Nephron (organoid): ENCODE measurements around the gene ITFG2.

Source experiments
- H3K27ac Mint-ChIP-seq, 3 experiments: 2 replicates each; pipeline ENCODE4 v1.8.0; 2020; ENCODE audit warnings: mixed read lengths in 3 of 3, mild to moderate bottlenecking in 2 of 3, moderate library complexity in 1 of 3
- H3K27me3 Mint-ChIP-seq: 2 replicates; pipeline ENCODE4 v1.8.0; 2021; ENCODE audit warnings: low read depth, mild to moderate bottlenecking, moderate library complexity, mixed read lengths
- H3K36me3 Mint-ChIP-seq: 2 replicates; pipeline ENCODE4 v1.8.0; 2020; ENCODE audit warnings: low read depth, mixed read lengths
- H3K4me1 Mint-ChIP-seq: 2 replicates; pipeline ENCODE4 v1.8.0; 2020; ENCODE audit warnings: mixed read lengths
- H3K4me3 Mint-ChIP-seq, 3 experiments: 2 replicates each; pipeline ENCODE4 v1.8.0; 2020; ENCODE audit warnings: mild to moderate bottlenecking in 3 of 3, mixed read lengths in 3 of 3, moderate library complexity in 2 of 3
- H3K9me3 Mint-ChIP-seq: 2 replicates; pipeline ENCODE4 v1.8.0; 2020; ENCODE audit warnings: mixed read lengths
- TF ChIP-seq, protein P1 (sequence below), 3 experiments: fragments of 200-600 bp; sonication (generic); IDR thresholded peaks; one replicate each; pipeline ENCODE4 v1.5.0; 2021; ENCODE audit warnings: antibody characterized with exemption in 3 of 3; ENCODE audit not compliant: unreplicated experiment in 3 of 3

Gene ITFG2

DNA sequence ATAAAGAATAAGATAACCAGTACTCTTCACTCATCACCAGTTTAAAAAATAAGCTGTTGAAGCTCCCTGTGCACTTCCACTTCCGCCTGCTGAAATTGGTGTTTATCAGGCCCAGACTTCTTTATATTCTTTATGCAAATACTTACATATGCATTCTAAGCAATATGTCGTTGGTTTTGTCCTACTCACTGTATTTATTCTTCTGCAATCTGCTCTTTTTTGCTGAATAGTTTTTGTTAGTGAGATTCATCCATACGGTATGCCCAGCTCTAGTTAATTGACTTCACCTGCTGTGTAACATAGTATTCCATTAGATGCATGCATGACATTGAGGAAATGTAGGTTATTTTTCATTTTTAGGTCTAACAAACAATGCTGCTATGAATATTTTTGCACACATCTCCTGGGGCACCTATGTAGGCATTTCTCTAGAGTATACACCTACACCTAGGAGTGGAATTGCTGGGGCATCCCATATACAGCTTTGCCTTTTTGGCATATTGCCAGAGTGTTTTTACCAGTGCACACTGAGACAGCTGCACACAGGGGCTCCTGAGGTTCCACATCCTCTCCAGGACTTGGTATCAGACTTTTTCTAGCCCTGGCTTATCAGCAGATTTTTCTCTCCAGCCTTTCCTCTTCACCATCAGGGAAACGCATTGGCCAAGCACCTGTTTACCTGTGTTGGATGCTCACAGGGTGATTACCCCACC lies 23.4 kb downstream of the ITFG2 start:
- no peaks in the 10 kb centered on the region for H3K9me3 Mint-ChIP-seq
- H3K27ac Mint-ChIP-seq = peak overlapping the region; percentile 88 to 95 (median 95)
- peak overlapping the region; percentile 57 to 82 (median 80) for H3K4me3 Mint-ChIP-seq

GRCh38 chr12:2836574-2836973 lies 24.1 kb downstream of the ITFG2 start:
- peak overlapping the region; percentile 32 to 88 (median 74) for H3K27ac Mint-ChIP-seq
- H3K9me3 Mint-ChIP-seq = no peaks in the 10 kb centered on the region
- peaks cover 40% of the 10 kb centered on the region for H3K4me1 Mint-ChIP-seq
- TF ChIP-seq, protein P1, sequence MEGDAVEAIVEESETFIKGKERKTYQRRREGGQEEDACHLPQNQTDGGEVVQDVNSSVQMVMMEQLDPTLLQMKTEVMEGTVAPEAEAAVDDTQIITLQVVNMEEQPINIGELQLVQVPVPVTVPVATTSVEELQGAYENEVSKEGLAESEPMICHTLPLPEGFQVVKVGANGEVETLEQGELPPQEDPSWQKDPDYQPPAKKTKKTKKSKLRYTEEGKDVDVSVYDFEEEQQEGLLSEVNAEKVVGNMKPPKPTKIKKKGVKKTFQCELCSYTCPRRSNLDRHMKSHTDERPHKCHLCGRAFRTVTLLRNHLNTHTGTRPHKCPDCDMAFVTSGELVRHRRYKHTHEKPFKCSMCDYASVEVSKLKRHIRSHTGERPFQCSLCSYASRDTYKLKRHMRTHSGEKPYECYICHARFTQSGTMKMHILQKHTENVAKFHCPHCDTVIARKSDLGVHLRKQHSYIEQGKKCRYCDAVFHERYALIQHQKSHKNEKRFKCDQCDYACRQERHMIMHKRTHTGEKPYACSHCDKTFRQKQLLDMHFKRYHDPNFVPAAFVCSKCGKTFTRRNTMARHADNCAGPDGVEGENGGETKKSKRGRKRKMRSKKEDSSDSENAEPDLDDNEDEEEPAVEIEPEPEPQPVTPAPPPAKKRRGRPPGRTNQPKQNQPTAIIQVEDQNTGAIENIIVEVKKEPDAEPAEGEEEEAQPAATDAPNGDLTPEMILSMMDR (IDR thresholded peaks at IDR 0.05; ENCODE audit: unreplicated experiment in 3 of 3) = no peak
- H3K36me3 Mint-ChIP-seq = peaks cover 17% of the 10 kb centered on the region
- H3K4me3 Mint-ChIP-seq = no peak overlapping the region
- no peaks in the 10 kb centered on the region for H3K27me3 Mint-ChIP-seq

More for the DNA sequence above, 23.4 kb downstream of the ITFG2 start:
- Mint-ChIP-seq H3K4me1 (peaks cover 40% of the 10 kb centered on the region), H3K27me3 (no peaks in the 10 kb centered on the region), H3K36me3 (peaks cover 23% of the 10 kb centered on the region)
- TF ChIP-seq, protein P1 (IDR thresholded peaks at IDR 0.05; ENCODE audit: unreplicated experiment in 3 of 3) = no peak

GRCh38 chr12:2841056-2841650 lies 28.7 kb downstream of the ITFG2 start:
- TF ChIP-seq, protein P1 (IDR thresholded peaks at IDR 0.05; ENCODE audit: unreplicated experiment in 3 of 3) = no peak
- no peaks in the 10 kb centered on the region for H3K27me3 Mint-ChIP-seq
- peaks cover 4% of the 10 kb centered on the region for H3K36me3 Mint-ChIP-seq
- H3K9me3 Mint-ChIP-seq = no peaks in the 10 kb centered on the region
- H3K4me1 Mint-ChIP-seq = peaks cover 9% of the 10 kb centered on the region
- H3K27ac Mint-ChIP-seq = no peak overlapping the region
- H3K4me3 Mint-ChIP-seq = no peak overlapping the region

GRCh38 chr12:2842948-2843347 lies 30.5 kb downstream of the ITFG2 start:
- H3K36me3 Mint-ChIP-seq = peaks cover 4% of the 10 kb centered on the region
- TF ChIP-seq, protein P1 (IDR thresholded peaks at IDR 0.05; ENCODE audit: unreplicated experiment in 3 of 3) = no peak
- H3K27me3 Mint-ChIP-seq = no peaks in the 10 kb centered on the region
- peaks cover 21% of the 10 kb centered on the region for H3K4me1 Mint-ChIP-seq
- H3K9me3 Mint-ChIP-seq = no peaks in the 10 kb centered on the region
- H3K27ac Mint-ChIP-seq = no peak overlapping the region
- H3K4me3 Mint-ChIP-seq = no peak overlapping the region

DNA sequence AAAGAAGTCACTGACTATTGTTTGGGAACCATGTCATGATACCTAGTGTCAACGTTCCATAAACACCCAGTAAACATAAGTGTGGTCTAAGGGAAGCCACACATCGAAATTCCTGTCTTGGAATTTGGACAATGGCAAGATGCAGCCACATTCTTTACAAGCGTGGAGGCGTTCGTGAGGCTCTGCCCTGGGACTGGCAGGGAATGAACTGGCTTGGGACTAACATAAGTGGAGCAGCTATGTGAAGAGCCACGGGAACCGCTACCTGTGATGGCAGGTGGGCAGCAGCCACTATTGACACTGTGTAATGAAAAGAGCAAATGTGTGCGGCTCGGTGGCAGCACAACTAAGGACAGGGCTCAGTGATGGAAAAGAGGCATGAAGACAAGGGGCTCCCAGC lies 32.3 kb downstream of the ITFG2 start:
- H3K27me3 Mint-ChIP-seq = no peaks in the 10 kb centered on the region
- H3K4me1 Mint-ChIP-seq = peaks cover 37% of the 10 kb centered on the region
- H3K36me3 Mint-ChIP-seq = peaks cover under 1% of the 10 kb centered on the region
- TF ChIP-seq, protein P1 (IDR thresholded peaks at IDR 0.05; ENCODE audit: unreplicated experiment in 3 of 3) = no peak
- peak overlapping the region; percentile 6 to 65 (median 37) for H3K27ac Mint-ChIP-seq
- H3K9me3 Mint-ChIP-seq = no peaks in the 10 kb centered on the region
- H3K4me3 Mint-ChIP-seq = peak overlapping the region in 1 of 3 experiments; percentile 11
